Right lobe of liver (tissue), 6 donors: ENCODE measurements around the gene HECTD4. TPM values are rescaled to one million over a fixed set of nuclear protein-coding genes. Genes with fewer than 3 reads are reported as not detected.

Source experiments
- ATAC-seq, 4 donors: fragments of 200-7000 bp; cut with Tn5 transposase; one replicate each; pipeline ENCODE4 v1.9.1; 2020; ENCODE audit warnings: mild to moderate bottlenecking in 4 of 4, moderate library complexity in 4 of 4
- DNase-seq, 3 donors: peaks; one replicate each; pipeline ENCODE4 v3.0.0-alpha.2; 2020
- H3K27ac ChIP-seq, 3 donors: fragments of 200-600 bp; one replicate each; pipeline ENCODE4 v1.8.0; 2022
- H3K27me3 ChIP-seq, 2 donors: fragments of 200-600 bp; one replicate each; pipeline ENCODE4 v1.8.0; 2022
- H3K36me3 ChIP-seq, 4 donors: fragments of 200-600 bp; sonication (generic) in 1 of 4; one replicate each; pipeline versions ENCODE4 v1.5.1 to v1.8.0; 2017 to 2022; ENCODE audit warnings: control low read depth in 1 of 4
- H3K4me1 ChIP-seq, 4 donors: fragments of 200-600 bp; sonication (generic) in 1 of 4; one replicate each; pipeline versions ENCODE4 v1.5.1 to v1.8.0; 2017 to 2022; ENCODE audit warnings: control low read depth in 1 of 4
- H3K4me3 ChIP-seq, 3 donors: fragments of 200-600 bp; one replicate each; pipeline ENCODE4 v1.8.0; 2022
- H3K9me3 ChIP-seq, 4 donors: fragments of 200-600 bp; sonication (generic) in 1 of 4; one replicate each; pipeline versions ENCODE4 v1.5.1 to v1.8.0; 2017 to 2022; ENCODE audit warnings: control low read depth in 1 of 4
- CTCF ChIP-seq, 4 donors: fragments of 200-600 bp in 3 of 4; fragments of 450-650 bp in 1 of 4; IDR thresholded peaks; one replicate each; pipeline versions ENCODE4 v1.5.1 to v1.8.0; 2016 to 2022; ENCODE audit warnings: antibody characterized with exemption in 4 of 4, mild to moderate bottlenecking in 2 of 4
- POLR2A ChIP-seq: fragments of 450-650 bp; IDR thresholded peaks from one replicate; pipeline ENCODE4 v1.6.1; 2017; ENCODE audit warnings: antibody characterized with exemption, mild to moderate bottlenecking
- WGBS: methylation state at CpG from one replicate; pipeline ENCODE4 v1.1.6; 2018; ENCODE audit warnings: low coverage, low lambda C conversion rate; ENCODE audit not compliant: insufficient coverage; ENCODE audit errors: missing lambda C conversion rate; 5-methylcytosine and 5-hydroxymethylcytosine counted together
- intact Hi-C, 2 donors: fragments of 100-400 bp; cut with DNase I; formaldehyde crosslinking; loops; one replicate each; pipeline versions ENCODE4 v1.11.2 to v1.14.1; 2022
- total RNA-seq, 6 experiments: library from RNA; depleted of rRNA in 2 of 6; stranded (reverse); fragments of >200 nt in 2 of 6; fragmentation: NEBNext Ultra II Directional in 3 of 6; extraction: Animal tissue kit (Norgen Biotek cat#: 25700) in 3 of 6; gene quantifications; one replicate each; pipeline versions ENCODE4 v1.1.0 to v1.2.4, GENCODE V29; 2016 to 2023
- donor health status: DM: no; HTN: yes; CAD: no.
- donor health status: DM: no; HTN: no; CAD: no.
- donor health status: DM: no; HTN: no; CAD: no.
- donor health status: DM: no; HTN: yes; CAD: no.
- donor health status: DM: no; HTN: yes; CAD: no.

Gene HECTD4
- total RNA-seq, 6 experiments from 2014 or later, result 12.6 to 24.4 (median 19.3) TPM

- H3K27me3 ChIP-seq, result no peaks in the 10 kb centered on the region
- no peaks in the 10 kb centered on the region for H3K36me3 ChIP-seq
- peak; percentile 72 to 88 (median 88) for ATAC-seq
- peaks cover 0 to 7% (median 0%) of the 10 kb centered on the region in 4 donors for H3K9me3 ChIP-seq
- no peak overlapping the region for H3K4me3 ChIP-seq
- no peak overlapping the region for H3K27ac ChIP-seq
- peak in 1 of 3 donors; percentile 54 for DNase-seq
- intact Hi-C loops, result no loop called here
- WGBS, result 40% methylated on average over 5 of the region's 5 CpGs
- TF ChIP-seq POLR2A, result no peak
- no peak for TF ChIP-seq CTCF (IDR thresholded peaks at IDR 0.05)
- peaks cover 0 to 21% (median 11%) of the 10 kb centered on the region in 4 donors for H3K4me1 ChIP-seq
These were observed 96.4 kb downstream of the HECTD4 start for GRCh38 chr12:112285600-112286401.

GRCh38 chr12:112283546-112283945 is 98.7 kb downstream of the HECTD4 start:
- 73% methylated on average over 2 of the region's 2 CpGs for WGBS
- Histone ChIP-seq H3K4me3 (no peak overlapping the region), H3K27ac (no peak overlapping the region), H3K36me3 (no peaks in the 10 kb centered on the region), H3K9me3 (peaks cover 0 to under 1% (median 0%) of the 10 kb centered on the region in 4 donors), H3K4me1 (peaks cover 0 to 21% (median 11%) of the 10 kb centered on the region in 4 donors), H3K27me3 (no peaks in the 10 kb centered on the region)
- ATAC-seq (no peak), DNase-seq (no peak)
- intact Hi-C loops, result no loop called here
- TF ChIP-seq POLR2A (no peak), CTCF (IDR thresholded peaks at IDR 0.05) (no peak)

GRCh38 chr12:112282920-112283319 is 99.3 kb downstream of the HECTD4 start:
- Histone ChIP-seq H3K27ac (no peak overlapping the region), H3K9me3 (no peaks in the 10 kb centered on the region), H3K27me3 (no peaks in the 10 kb centered on the region), H3K4me3 (no peak overlapping the region), H3K36me3 (no peaks in the 10 kb centered on the region), H3K4me1 (peaks cover 0 to 21% (median 11%) of the 10 kb centered on the region in 4 donors)
- TF ChIP-seq CTCF (IDR thresholded peaks at IDR 0.05), result no peak
- TF ChIP-seq POLR2A, result no peak
- no peak for DNase-seq
- intact Hi-C loops, result no loop called here
- ATAC-seq, result no peak
- WGBS, result 97% methylated on average over 8 of the region's 8 CpGs

- 97% methylated on average over 3 of the region's 3 CpGs for WGBS
- no peak for DNase-seq
- H3K36me3 ChIP-seq, result peaks cover 0 to 8% (median 0%) of the 10 kb centered on the region in 4 donors
- no peaks in the 10 kb centered on the region for H3K27me3 ChIP-seq
- H3K27ac ChIP-seq, result no peak overlapping the region
- no peak overlapping the region for H3K4me3 ChIP-seq
- H3K4me1 ChIP-seq, result peaks cover 0 to 10% (median 0%) of the 10 kb centered on the region in 4 donors
- intact Hi-C loops, result no loop called here
- ATAC-seq, result no peak
- H3K9me3 ChIP-seq, result no peaks in the 10 kb centered on the region
- TF ChIP-seq CTCF (IDR thresholded peaks at IDR 0.05), result no peak
- TF ChIP-seq POLR2A, result no peak
These were observed 106.4 kb downstream of the HECTD4 start for GRCh38 chr12:112275836-112276235.
